HS-27A (cell line): ENCODE measurements around the gene MRFAP1L1.

ENCODE experiments used
- DNase-seq: peaks from one replicate; pipeline ENCODE4 v3.0.0-alpha.2; 2012; ENCODE audit warnings: low read depth, missing footprints

Gene MRFAP1L1

GRCh38 chr4:6716018-6716911 is 6.6 kb upstream of the MRFAP1L1 start, which contains the start of gene BLOC1S4:
Gene BLOC1S4, plus strand, starts transcription at chr4:6716174. Its CDS starts 36 bp downstream, at chr4:6716210.
- DNase-seq = peak; percentile 66

GRCh38 chr4:6715704-6716017 is 6.0 kb upstream of the MRFAP1L1 start:
- DNase-seq = no peak

- no peak for DNase-seq
Measured at GRCh38 chr4:6714954-6715353, 5.3 kb upstream of the MRFAP1L1 start.

GRCh38 chr4:6710996-6711395 is 1.3 kb upstream of the MRFAP1L1 start:
- DNase-seq = no peak

GRCh38 chr4:6710282-6710681 is 617 bp upstream of the MRFAP1L1 start:
- DNase-seq = no peak

- DNase-seq = no peak
Measured at GRCh38 chr4:6706173-6706572, 3.5 kb downstream of the MRFAP1L1 start.

- DNase-seq = no peak
Measured at GRCh38 chr4:6705646-6706045, 4.0 kb downstream of the MRFAP1L1 start.

- DNase-seq = no peak
Measured at GRCh38 chr4:6703786-6704185, 5.9 kb downstream of the MRFAP1L1 start.

GRCh38 chr4:6702761-6703160 is 6.9 kb downstream of the MRFAP1L1 start:
- no peak for DNase-seq

- no peak for DNase-seq
Measured at GRCh38 chr4:6701371-6701770, 8.3 kb downstream of the MRFAP1L1 start.

GRCh38 chr4:6699903-6700302 is 9.8 kb downstream of the MRFAP1L1 start:
- no peak for DNase-seq

- DNase-seq = no peak
Measured at GRCh38 chr4:6699388-6699787, 10.3 kb downstream of the MRFAP1L1 start.

GRCh38 chr4:6697131-6697530 is 12.5 kb downstream of the MRFAP1L1 start:
- DNase-seq = no peak

GRCh38 chr4:6696611-6697010 is 13.1 kb downstream of the MRFAP1L1 start:
- no peak for DNase-seq

- DNase-seq = no peak
Measured at GRCh38 chr4:6695660-6696610, 13.7 kb downstream of the MRFAP1L1 start.

GRCh38 chr4:6694177-6694901 is 15.3 kb downstream of the MRFAP1L1 start:
- no peak for DNase-seq

- DNase-seq = no peak
Measured at GRCh38 chr4:6693231-6694176, 16.2 kb downstream of the MRFAP1L1 start, which contains the start of gene S100P. Gene S100P, plus strand, starts transcription at chr4:6693878. Its CDS starts 55 bp downstream, at chr4:6693933.

GRCh38 chr4:6692806-6693205 is 16.9 kb downstream of the MRFAP1L1 start:
- DNase-seq = no peak

GRCh38 chr4:6692379-6692778 is 17.3 kb downstream of the MRFAP1L1 start:
- no peak for DNase-seq

GRCh38 chr4:6689506-6689960 is 20.1 kb downstream of the MRFAP1L1 start:
- DNase-seq = no peak
